ENCODE results near the gene LDHA.

DNA sequence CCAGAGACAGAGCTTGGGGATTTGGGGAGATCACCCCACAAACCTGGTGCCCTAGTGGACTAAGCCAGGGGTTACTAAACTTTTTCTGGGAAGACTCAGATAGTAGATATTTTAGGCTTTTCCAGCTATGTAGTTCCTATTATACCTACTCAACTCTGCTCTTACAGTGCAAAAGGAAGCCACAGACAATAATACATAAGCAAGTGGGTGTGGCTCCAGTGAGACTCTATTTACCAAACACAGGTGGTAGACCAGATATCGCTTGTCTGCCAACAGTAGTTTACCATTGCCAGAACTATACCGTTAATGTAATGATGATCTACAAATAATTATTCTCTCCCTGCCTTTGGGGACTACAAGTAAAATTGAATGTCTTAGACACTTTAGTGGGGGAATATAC, 24.7 kb downstream of the LDHA start:
- TF ChIP-seq, protein P1, sequence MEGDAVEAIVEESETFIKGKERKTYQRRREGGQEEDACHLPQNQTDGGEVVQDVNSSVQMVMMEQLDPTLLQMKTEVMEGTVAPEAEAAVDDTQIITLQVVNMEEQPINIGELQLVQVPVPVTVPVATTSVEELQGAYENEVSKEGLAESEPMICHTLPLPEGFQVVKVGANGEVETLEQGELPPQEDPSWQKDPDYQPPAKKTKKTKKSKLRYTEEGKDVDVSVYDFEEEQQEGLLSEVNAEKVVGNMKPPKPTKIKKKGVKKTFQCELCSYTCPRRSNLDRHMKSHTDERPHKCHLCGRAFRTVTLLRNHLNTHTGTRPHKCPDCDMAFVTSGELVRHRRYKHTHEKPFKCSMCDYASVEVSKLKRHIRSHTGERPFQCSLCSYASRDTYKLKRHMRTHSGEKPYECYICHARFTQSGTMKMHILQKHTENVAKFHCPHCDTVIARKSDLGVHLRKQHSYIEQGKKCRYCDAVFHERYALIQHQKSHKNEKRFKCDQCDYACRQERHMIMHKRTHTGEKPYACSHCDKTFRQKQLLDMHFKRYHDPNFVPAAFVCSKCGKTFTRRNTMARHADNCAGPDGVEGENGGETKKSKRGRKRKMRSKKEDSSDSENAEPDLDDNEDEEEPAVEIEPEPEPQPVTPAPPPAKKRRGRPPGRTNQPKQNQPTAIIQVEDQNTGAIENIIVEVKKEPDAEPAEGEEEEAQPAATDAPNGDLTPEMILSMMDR (IDR thresholded peaks at IDR 0.05; ENCODE audit: insufficient read depth, low read depth, low read length) = no peak
- no peak for TF ChIP-seq EZH2 (IDR thresholded peaks at IDR 0.05; ENCODE audit: insufficient read depth, low read length)

Measured in astrocyte (in vitro differentiated cells and primary cell).